ENCODE results near the gene SSC5D.

SSC5D gene

GRCh38 chr19:55474269-55475265 is 13.7 kb upstream of the SSC5D start:
- DNase-seq (ENCODE audit: low read depth in 2 of 2), result no peak
- H3K4me3 ChIP-seq (replicated peaks in 1 of 2; ENCODE audit: low read depth in 2 of 2, low read length in 2 of 2), result no peak overlapping the region
- no peak for TF ChIP-seq CTCF (IDR thresholded peaks at IDR 0.05; ENCODE audit: low read depth, low read length)

- no peak for TF ChIP-seq CTCF (IDR thresholded peaks at IDR 0.05; ENCODE audit: low read depth, low read length)
- peak within 1 kb of the TSS; percentile 53 to 66 for H3K4me3 ChIP-seq (replicated peaks in 1 of 2; ENCODE audit: low read depth in 2 of 2, low read length in 2 of 2)
- DNase-seq (ENCODE audit: low read depth in 2 of 2), result peak; percentile 98
These were observed 12.0 kb upstream of the SSC5D start, which contains the start of gene ZNF628 for GRCh38 chr19:55476100-55476775. Gene ZNF628, plus strand, starts transcription at chr19:55476617. Its CDS starts 3,294 bp downstream, at chr19:55479911.

- H3K4me3 ChIP-seq (replicated peaks in 1 of 2; ENCODE audit: low read depth in 2 of 2, low read length in 2 of 2), result peak overlapping the region in 1 of 2 donors; percentile 66
- DNase-seq (ENCODE audit: low read depth in 2 of 2), result no peak
- TF ChIP-seq CTCF (IDR thresholded peaks at IDR 0.05; ENCODE audit: low read depth, low read length), result no peak
These were observed 10.3 kb upstream of the SSC5D start for GRCh38 chr19:55477905-55478304.

- no peak for TF ChIP-seq CTCF (IDR thresholded peaks at IDR 0.05; ENCODE audit: low read depth, low read length)
- no peak overlapping the region for H3K4me3 ChIP-seq (replicated peaks in 1 of 2; ENCODE audit: low read depth in 2 of 2, low read length in 2 of 2)
- DNase-seq (ENCODE audit: low read depth in 2 of 2), result no peak
These were observed 9.9 kb upstream of the SSC5D start for GRCh38 chr19:55478364-55478763.

GRCh38 chr19:55479045-55479444 is 9.2 kb upstream of the SSC5D start:
- no peak overlapping the region for H3K4me3 ChIP-seq (replicated peaks in 1 of 2; ENCODE audit: low read depth in 2 of 2, low read length in 2 of 2)
- no peak for TF ChIP-seq CTCF (IDR thresholded peaks at IDR 0.05; ENCODE audit: low read depth, low read length)
- no peak for DNase-seq (ENCODE audit: low read depth in 2 of 2)

- H3K4me3 ChIP-seq (replicated peaks in 1 of 2; ENCODE audit: low read depth in 2 of 2, low read length in 2 of 2), result no peak overlapping the region
- no peak for TF ChIP-seq CTCF (IDR thresholded peaks at IDR 0.05; ENCODE audit: low read depth, low read length)
- DNase-seq (ENCODE audit: low read depth in 2 of 2), result no peak
These were observed 8.6 kb upstream of the SSC5D start for GRCh38 chr19:55479451-55480230.
